ENCODE data around the gene TBC1D20.
A peak's percentile ranks its signal among the peaks of the same experiment; 100 is the strongest.

Gene TBC1D20

DNA sequence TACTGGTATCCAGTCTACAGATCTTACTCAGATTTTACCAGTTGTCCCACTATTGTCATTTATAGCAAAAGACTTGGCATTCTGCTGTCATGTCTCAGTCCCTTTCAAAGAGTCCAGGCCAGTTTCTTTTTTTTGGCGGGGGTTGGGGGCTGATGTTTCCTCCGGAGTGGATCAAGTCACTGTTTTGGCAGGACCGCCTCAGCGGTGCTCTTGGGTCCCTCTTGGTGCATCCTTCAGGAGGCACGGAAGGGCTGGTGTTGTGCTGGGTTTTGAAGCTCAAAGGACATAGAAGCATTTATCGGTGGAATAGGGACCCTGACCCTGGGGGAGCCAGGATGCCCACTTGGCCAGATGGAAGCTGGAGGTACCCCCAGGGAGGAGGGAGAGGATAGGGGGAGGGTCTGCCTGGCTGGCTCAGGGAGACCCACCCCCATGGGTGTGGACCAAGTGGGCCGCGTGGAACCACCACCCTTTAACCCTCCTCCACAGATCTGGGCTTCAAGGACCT is 43.4 kb downstream of the TBC1D20 start:
- DNase-seq: no peak

DNA sequence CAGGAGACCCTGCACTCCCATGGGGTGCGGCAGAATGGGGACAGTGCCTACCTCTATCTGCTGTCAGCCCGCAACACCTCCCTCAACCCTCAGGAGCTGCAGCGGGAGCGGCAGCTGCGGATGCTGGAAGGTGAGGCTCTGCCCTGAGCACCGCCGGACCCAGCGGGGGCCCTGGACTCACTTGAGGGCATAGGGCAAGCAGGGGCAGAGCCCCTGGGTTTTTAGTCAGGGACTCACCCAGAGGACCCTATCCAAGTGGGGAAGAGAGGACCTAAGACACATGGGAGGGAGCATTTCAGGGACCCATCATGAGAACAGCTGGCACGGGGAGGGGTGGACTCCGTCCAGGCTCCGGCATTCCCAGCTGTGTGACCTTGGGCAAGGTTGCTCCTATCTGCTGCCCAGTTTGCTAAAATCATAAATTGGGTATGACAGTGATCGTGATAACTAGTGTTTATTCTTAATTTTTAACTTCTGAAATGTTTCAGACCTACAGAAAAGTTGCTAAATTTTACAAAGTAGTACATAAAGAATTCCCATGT is 44.5 kb downstream of the TBC1D20 start:
- no peak for DNase-seq

DNA sequence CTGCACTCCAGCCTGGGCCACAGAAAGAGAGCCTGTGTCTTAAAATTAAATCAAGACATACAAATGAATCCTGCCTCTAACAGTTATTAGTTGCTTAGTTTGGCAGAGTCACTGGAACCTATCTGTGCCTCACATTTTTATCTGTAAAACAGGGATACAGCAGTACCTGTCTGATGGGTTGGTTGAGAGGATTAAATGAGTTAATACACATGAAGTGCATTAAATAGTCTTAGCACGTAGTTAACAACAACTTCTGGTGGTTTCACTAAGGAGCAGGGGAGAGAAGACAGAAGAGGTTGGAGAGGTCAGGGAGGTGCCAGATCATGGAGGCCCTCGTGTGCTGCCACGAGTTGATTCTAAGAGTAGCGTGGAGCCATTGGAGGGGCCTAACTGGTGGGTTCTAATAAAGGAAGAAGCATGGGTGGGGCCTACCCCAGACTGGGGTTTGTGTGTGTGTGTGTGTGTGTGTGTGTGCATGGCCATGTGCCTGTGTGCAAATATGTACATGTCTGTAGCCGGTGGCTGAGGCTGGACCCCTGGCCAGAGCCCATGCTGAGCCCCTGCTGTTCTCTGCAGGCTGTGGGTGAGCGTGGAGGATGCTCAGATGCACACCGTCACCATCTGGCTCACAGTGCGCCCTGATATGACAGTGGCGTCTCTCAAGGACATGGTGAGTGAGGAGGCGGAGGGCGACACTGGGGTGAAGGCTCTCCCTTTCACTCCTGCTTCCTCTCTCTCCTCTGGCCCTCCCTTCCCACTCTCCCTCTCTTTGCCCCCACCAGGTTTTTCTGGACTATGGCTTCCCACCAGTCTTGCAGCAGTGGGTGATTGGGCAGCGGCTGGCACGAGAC is 45.2 kb downstream of the TBC1D20 start:
- no peak for DNase-seq

DNA sequence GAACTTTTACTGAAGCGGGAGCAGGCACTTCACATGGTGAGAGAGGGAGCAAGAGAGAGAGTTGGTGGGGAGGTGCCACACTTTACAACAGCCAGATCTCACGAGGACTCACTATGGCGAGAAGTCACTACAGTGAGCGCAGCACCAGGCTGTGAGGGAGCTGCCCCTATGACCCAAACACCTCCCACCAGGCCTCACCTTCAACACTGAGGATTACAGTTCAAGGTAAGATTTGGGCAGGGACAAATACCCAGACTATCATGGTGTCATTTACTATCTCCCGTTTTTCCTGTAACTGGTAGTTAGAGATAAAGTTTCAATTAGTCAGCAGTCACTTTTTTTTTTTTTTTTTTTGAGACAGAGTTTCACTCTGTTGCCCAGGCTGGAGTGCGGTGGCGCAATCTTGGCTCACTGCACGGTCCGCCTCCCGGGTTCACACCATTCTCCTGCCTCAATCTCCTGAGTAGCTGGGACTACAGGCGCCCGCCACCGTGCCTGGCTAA is 46.5 kb downstream of the TBC1D20 start:
- DNase-seq: no peak

DNA sequence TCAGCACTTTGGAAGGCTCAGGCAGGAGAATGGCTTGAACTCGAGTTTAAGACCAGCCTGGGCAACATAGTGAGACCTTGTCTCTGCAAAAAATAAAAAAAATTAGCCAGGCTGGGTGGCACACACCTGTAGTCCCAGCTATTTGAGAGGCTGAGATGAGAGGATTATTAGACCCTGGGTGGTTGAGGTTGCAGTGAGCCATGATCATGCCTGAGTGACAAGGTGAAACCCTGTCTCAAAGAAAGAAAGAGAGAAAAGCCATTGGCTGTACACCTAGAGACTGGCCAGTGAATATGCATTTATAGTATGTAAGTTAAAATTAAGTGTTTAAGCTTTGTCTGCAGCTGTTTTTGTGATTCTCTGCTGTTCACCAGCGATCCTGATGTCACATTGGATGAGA is 48.2 kb downstream of the TBC1D20 start:
- DNase-seq: no peak

DNA sequence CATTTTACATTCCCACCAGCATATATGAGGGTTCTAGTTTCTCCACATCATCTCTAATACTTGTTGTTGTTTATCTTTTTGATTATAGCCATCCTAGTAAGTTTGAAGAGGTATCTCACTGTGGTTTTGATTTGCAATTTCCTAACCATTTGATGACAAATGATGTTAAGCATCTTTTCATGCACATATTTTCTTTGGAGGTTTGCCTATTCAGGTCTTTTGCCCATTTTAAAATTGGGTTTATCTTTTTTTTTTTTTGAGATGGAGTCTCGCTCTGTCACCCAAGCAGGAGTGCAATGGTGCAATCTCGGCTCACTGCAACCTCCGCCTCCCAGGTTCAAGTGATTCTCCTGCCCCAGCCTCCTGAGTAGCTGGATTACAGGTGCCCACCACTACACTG is 50.3 kb downstream of the TBC1D20 start:
- no peak for DNase-seq

DNA sequence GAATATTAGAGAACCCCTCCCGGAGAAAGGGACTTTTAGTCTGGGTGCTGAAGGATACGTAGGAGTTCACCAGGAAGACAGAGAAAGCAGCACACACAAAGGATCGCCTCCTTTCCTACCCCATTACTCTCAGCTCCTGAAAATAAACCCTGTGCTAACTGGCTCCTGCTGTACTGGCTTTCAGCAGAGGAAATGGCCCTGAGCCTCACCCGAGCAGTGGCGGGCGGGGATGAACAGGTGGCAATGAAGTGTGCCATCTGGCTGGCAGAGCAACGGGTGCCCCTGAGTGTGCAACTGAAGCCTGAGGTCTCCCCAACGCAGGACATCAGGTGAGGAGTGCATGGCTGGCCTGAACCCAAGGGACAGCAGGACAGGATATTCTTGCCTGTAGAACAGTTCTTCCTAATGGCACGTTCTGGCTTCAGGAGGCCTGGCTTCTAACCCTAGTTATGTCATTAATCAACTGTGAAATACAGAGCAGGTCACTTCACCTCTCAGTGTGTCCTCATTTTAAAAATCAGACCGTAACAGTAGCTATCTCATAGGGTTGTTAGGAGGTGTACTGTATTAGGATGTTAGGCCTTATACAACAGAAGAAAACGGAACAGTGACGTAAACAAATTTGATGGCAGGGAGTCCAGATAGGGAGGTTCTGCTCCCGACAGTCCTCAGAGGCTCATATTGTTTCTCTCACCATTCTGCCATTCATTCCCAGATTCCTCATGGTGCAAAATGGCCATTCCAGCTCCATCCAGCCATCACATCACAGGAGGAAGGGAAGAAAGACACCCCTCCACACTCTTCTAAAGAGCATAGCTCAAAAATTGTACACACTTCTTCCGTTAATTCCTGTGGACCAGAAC is 52.4 kb downstream of the TBC1D20 start:
- no peak for DNase-seq

DNA sequence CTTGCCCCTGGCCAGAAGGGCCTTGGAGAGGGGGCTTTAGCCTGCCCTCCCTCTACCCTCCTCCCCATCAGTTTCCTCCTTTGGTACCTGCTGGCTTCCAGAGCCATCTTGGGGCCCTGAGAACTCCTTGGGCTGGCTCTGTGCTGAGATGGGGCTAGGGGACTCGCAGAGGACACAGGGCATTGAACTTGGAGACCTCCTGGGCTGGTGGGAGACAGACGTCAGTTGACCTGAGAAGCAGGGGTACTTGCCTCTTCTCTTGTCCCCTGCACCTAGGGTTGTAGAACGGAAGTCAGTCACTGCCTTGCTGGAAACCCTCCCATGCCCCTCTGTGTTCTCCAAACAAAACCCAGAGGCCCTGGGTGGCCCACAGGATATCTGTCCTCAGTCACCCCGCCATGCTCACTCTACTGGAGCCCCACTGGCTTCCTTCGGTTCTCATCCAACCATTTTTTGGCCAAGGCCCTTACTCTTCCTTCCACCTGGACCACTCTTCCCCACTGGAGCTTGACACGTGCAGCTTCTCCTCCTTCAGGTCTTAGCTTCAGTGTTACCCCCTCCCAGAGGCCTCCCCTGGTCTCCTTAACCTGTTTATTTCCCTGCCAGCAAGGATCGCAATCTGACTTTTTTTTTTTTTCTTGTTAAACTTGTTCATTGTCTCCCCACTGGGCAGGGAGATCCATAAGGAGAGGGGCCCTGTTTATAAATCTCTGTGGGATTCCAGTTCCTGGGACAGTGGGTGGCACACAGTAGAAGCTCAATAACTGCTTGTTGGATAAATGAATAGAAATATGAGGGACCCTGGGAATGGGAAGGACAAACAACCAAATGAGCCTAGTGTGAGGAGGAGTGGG is 53.3 kb downstream of the TBC1D20 start:
- DNase-seq: no peak

DNA sequence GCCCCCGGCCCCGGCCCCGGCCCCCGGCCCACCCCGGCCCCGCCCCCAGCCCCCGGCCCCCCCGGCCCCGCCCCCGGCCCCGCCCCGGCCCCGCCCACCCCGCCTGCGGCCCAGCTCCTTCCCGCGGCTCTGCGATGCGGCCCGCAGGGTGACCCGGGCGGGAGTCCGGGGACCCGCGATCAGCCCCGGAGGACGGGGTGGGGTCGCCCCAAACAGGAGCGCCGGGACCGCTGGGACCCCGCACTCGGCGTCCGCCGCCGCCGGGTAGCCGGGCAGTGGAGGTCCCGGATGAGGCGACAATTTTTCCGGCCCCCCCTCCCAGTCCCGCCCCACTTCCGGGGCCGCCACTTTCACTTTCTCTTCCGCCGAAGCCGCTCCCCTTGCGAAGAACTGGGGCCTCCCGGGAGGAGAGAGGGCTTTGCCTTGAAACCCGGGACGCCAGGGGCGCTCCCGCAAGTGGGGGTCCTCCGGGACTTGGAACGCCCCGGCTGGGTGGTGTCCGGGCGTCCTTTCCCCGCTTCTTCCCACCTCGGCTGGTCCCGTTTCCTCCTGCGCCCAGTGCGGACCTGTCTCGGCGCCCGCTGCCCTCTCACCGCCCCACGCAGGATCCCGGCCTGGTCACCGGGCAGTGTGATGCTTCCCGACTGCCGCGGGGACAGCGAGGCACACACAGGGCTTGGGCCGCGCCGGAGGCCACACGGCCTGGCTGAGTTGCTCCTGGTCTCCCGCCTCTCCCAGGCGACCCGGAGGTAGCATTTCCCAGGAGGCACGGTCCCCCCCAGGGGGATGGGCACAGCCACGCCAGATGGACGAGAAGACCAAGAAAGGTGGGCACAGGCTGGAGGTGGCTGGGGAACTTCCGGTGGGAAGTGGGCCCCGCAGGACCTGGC is 54.1 kb downstream of the TBC1D20 start, which contains the start of gene RBCK1:
TSS of gene RBCK1 (plus strand) at position 347 of the 890 bp plus-strand sequence. CDS start at position 806, 459 bp downstream.
- peak; percentile 58 to 76 for DNase-seq

DNA sequence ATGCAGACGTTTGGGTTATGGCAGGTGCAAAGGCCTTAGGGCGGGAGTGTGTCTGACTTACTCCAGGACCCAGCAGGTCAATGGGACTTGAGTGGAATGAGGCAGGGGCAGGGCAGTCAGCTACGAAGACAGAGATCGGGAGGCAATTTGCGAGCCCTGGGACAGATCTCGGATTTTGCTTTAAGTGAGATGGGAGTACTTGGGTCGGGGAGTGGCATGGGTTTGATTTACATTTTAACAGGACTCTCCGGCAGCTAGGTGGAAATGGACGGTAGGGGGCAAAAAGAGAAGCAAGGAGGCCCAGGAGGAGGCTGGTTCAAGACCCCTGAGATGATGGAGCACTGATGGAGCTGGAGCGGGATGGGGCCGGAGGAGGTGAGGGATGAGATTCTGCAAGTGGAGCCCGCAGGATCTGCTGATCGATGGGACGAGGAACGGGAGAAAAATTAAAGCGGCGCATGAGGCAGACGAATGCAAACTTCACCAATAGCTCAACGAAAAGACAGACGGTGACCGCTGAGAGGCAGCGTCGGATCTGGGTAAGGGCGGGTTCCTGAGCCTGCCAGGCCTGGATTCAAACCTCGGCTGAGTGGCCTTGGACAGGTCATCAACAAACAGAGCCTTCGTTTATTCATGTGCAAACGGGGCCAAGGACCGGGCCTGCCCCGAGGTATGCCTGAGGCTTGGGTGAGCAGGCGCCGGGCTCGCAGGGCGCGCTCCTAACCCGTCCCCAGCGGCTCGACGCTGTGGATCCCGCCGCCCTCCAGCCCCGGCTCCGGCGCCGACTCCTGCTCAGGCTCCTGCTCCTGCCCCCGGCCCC is 55.0 kb downstream of the TBC1D20 start:
- DNase-seq: peak; percentile 60 to 62

DNA sequence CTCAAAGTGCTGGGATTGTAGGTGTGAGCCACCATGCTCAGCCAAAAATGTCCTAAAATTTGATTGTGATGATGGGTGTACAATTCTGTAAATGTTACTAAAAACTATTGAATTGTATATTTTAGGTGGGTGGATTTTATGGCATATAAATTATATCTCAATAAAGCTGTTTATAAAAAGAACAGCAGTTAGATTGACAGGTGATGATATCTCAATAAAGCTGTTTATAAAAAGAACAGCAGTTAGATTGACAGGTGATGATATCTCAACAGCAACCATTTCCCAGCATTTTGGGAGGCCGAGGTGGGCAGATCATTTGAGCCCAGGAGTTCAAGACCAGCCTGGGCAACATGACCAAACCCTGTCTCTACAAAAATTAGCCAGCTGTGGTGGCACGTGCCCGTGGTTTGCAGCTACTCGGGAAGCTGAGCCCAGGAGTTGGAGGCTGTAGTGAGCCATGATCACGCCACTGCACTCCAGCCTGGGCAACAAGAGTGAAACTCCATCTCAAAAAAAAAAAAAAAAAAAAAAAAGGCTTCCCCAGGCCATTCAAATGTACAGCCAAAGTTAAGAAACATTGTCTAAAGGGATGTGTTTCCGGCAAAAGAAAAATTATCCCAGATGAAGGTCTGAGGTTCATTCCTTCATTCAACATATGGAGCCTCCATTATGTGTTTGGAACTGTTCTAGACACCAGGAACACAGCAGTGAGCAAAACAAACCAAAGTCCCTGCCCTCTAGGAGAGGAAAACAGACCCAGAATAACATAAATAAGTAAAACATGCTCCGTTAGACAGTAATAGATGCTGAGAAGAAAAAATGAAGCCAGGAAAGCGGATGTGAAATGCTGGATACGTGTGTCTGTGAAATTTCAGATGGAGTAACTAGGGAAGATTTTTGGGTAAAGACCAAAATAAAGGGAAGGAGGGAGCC is 55.9 kb downstream of the TBC1D20 start:
- no peak for DNase-seq

DNA sequence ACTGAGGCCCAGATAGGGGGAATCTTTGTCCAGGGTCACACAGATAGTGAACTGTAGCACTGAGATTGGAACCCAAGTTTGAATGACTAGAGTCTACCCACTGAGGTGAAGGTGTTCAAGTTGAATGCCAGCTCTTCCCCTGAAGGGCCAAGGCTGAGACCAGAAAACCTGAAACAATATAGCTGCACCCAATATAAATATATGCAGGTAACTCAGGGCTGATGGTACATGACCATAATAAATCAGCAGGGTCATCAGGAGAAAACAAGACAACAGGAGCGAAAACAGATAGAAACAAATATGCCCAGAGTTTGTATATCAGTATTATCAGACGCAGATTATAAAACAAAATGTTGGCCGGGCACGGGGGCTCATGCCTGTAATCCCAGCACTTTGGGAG is 58.2 kb downstream of the TBC1D20 start:
- DNase-seq: no peak

DNA sequence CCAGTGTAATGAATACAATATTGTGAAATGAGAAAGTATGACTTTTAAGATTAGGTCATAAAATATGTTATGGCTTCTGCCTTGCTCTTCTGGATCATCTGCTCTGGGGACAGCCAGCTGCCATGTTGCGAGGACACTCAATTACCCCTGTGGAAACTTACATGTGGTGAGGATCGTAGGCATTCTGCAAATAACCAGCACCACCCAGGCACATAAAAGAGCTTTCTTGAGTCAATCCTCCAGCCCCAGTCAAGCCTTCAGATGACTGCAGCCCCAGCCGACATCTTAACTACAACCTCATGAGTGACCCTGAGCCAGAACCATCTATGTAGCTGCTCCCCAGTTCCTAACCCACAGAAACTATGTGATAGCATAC is 58.8 kb downstream of the TBC1D20 start:
- DNase-seq: no peak

DNA sequence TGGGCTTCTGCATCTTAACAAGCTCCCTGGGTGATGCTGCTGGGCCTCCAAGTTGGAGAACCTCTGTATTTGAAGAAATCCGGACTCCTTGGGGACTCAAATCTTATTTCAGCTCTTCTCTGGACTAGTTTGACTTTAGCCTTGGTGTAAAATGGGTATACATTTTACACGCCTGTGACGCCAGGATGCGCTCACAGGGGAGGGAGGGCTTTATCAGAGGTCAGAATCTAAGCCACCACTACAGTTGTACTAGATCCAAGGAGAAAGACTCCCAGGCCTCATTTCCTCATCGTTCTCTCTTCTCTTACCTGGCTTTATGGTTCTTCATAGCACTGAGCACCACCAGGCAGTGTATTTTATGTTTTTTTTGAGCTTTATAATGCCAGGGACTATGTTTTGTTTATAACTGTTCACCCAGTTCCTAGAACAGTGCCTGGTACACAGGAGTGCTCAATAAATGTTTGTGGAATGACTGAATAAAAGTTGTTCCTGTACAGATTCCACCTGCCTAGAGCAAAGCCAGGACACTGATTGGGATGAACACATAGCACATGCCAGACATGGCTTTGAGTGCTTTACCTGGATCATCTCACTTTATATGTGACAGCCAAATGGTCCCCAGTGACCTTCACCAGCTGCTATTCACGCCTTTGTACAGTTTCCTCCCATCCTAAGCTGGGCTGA is 59.3 kb downstream of the TBC1D20 start:
- DNase-seq: no peak

DNA sequence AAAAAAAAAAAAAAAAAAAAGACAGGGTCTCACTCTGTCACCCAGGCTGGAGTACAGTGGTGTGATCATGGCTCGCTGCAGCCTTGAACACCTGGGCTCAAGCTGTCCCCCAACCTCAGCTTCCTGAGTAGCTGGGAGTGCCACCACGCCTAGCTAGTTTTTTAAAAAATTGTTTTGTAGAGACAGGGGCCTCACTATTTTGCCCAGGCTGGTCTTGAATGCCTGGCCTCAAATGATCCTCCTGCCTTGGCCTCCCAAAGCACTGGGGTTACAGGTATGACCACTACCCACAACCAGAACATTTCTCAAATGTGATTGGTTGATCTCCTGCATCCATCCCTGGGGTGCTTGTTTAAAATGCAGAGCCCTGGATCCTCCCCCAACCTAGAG is 59.8 kb downstream of the TBC1D20 start:
- DNase-seq: no peak

DNA sequence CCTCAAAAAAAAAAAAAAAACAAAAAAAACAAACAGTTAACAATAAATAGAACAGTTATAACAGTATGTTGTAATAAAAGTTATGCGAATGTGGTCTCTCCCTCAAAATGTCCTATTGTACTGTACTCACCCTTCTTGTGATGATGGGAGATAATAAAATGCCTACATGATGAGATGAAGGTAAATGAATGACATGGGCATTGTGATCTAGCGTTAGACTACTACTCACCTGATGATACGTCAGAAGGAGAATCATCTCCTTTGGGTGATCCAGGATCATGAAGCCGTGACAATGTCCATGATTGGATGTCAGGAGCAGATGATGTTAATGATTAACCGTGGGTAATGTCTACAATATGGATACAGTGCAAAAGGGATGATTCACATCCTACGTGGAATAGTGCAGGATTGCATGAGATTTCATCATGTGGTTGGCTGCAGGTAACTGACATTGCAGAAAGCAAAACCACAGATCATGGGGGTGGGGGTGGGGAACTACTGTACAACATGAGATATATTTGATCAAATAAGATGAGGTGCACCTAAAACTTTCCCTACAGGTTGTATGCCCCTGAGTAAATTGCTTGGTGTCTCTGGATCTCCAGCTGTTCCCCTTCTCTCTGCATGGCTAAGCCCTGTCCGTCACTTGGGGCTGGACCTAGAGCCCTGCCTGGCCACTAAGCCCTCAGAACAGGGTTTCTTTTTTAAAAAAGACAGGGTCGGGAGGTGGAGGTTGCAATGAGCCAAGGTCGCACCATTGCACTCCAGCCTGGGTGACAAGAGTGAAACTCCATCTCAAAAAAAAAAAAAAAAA is 60.4 kb downstream of the TBC1D20 start:
- peak in 1 of 2 experiments; percentile 85 for DNase-seq

DNA sequence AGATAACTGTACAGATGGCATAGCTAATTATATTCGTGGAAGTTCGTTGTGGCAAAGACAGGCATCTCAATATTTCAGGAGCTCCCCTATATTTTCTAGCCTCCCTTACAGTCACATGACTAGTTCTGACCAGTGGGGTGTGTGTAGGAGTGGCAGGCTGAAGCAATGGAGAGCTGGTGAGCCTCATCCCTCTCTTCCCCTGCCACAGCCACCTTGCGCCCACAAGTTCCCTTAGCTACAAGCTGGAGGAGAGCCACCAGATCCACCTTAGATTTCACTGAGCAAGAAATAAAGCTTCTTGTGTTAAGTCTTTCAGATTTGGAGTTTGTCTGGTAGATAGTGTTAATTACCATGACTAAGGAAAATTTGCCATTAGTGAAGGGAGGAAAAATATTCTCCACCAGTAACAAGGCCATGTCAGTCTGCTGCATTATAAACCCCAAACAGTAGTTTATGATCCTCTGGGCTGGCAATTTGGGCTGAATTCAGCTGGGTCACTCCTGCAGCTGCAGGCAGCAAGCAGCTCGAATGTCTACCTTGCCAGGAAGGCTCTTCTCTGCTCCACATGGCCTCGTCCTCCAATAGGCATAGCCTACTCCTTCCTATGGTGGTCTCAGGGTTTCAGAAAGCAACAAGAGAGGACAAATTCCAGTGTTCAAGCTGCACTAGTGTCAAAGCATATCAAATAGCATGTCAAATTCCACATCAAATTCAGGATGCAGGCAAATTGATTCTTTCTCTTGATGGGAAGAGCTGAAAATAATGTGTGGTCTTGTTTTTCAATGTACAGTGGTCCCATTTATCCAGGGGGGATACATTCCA is 61.7 kb downstream of the TBC1D20 start:
- no peak for DNase-seq

All from NCI-H1930 (cell line).